Colon (tissue), 2 donors: ENCODE data around the gene BCL11B.

Source experiments
- FAIRE-seq: peaks from 2 replicates; lab custom pipeline; 2012; peaks lifted over from hg19 to GRCh38; lab: Jason Lieb, UNC
- donor health status: control.
- donor health status: control.

BCL11B gene

DNA sequence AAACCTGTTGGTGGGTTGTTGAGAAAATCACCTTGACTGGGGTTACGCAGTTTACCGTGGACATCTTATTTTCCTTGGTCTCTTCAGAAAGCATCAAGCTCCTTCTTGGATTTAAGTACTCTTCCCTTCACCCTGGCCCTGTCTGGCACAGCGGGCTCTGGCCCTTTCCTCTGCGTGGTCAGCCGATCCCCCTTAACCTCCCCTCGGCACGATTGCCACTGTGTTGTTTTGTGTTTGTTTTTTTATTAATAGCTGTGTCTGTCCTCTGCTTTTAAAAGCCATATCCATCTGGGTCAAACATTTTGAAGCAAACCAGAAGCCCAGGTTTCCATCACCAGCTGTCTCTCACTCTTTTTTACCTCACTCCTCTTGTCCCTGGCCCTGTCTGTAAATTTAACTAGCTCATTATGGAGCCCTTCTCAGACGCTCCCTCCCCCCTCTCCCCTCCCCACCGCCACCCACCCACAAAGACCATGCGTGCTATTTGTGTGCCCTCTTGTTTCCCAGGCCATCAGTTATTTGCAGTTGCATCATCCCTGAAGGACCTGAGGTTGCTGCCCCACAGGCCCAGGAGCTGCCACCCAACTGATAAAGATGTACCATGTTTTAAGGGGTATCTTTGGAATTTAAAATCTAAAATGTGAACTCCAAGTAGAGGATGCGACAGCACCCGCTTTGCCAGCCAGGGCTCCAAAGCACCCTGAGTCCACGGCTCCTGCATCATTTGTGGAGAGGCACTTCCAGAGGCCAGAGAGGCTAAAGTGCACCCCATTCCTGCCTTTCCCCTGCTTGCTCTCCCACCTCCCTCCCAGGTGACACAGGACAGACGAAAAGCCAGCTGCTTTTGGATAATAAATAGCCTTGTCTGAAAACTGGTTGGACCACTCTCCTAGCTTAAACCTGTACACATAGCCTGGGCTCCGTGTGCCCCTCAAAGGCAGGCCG lies 3.9 kb downstream of the BCL11B start:
- no peak for FAIRE-seq

DNA sequence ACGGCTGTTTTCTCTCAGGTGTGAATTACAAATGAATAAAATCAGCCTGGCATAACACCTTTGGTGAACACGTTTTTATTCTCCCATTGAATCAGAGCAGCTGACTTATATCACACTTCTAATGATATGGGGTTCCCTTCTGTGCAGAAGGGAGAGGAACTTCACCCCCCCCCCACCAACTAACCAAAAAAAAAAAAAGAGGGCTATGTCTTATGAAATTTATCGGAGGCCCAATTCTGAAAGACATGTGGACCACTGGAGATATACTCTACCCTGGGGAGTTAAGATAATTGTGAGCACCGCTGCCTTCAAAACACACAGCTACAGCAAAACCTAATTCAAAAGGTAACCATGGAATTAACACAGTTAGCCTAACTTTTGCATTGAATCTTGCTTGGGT lies 4.6 kb downstream of the BCL11B start:
- no peak for FAIRE-seq

GRCh38 chr14:99266181-99267178 lies 5.5 kb downstream of the BCL11B start:
- FAIRE-seq = no peak

GRCh38 chr14:99265571-99265970 lies 6.4 kb downstream of the BCL11B start:
- no peak for FAIRE-seq

- no peak for FAIRE-seq
These were observed 7.1 kb downstream of the BCL11B start for GRCh38 chr14:99264691-99265450.

- FAIRE-seq = no peak
These were observed 8.2 kb downstream of the BCL11B start for GRCh38 chr14:99263564-99264330.

DNA sequence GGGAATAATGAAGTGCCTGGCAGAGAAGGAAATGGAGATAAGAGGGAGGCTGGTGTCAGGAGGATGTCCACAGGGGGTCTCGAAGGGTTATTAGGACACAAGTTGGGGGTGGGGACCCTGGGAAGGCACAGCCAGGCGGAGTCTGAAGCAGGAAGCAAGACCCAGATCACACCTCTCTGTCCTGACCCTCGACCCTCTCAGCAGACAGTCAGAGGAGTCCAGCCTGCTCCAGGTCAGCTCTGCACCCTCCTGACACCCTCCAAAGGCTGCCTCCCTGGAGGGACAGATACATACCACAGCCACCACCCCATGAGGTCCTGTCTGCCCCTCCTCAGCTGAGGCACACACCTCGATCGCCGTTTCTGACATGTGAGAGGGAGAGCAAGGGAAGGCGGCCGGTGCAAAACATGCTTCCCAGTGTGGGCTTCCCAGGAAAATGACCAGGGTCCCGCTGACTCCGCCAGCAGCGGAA lies 9.0 kb downstream of the BCL11B start:
- FAIRE-seq = no peak

GRCh38 chr14:99261912-99262787 lies 9.8 kb downstream of the BCL11B start:
- no peak for FAIRE-seq

- FAIRE-seq = no peak
These were observed 11.1 kb downstream of the BCL11B start for GRCh38 chr14:99260587-99261551.

- no peak for FAIRE-seq
These were observed 11.9 kb downstream of the BCL11B start for GRCh38 chr14:99260116-99260515.

GRCh38 chr14:99258876-99259726 lies 12.9 kb downstream of the BCL11B start:
- no peak for FAIRE-seq

DNA sequence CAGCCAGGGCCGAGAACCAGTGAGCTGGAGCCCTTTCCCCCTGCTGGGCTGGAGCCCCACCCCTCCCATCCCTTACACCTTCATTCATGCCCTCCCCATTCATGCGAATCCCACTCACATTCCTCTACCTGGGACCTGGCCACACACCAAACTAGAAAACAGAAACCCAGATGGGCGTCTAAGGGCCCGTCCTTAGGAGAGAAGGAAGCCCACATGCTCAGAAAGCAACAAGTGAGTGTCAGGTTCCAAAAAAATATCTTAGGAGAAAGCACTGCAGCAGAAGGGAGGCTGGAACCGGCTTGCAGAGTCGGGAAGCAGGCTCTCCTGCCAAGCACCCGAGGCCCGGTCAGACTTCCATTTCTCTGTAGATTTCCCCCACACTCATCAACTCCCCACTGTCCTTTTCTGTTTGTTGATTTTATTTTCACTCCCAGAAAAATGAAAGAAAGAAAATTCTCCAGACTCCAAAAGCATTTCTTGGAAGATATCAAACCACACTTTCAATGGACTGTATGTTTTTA lies 13.6 kb downstream of the BCL11B start:
- FAIRE-seq = no peak

DNA sequence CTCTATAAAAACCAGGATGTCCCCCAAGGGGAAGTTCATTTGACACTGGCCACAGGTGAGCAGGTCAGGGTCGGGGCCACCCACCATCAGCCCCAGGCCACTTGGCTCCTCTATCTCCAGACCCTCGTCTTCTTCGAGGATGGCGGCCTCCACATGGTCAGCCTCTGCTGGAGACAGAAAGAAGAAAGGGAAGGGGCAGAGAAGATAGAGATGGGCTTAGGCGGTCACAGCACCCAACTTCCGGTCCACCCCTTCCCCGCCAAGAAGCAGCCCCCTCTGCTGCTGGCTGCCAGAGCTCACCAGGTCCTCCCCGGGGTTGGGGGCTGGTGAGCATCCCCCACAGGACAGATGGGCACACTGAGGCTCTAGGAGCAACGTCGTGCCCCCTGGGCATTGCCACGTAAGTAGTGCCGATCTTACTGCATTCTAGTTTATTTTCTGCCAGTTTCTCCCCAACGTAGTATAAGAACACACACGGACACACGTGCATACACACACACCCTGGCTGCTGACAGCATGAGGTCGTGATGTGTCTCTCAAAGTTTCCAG lies 14.2 kb downstream of the BCL11B start:
- no peak for FAIRE-seq

DNA sequence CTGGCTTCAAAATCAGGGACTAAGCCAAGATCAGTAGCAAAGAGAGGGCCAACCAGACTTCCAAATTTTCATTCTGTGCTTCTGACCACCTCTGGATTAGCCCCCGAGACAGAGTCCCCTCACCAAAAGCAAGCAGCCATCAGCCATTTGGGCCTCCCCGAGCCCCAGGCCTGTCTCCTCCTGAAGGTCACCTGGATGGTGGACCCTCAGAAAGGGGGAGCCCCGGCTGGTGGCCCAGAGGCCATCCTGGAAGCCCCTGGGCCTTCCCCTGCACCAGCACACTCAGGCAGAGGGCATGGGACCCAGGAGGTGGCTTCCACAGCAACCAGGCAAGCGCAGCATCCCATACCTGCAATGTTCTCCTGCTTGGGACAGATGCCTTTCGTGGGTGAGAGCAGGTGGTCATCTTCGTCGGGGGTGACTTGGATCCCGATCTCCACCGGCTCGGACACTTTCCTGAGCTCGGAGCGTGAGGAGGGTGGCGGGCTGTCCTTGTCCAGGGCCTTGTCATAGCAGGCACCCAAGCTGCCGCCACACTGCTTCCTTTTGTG lies 14.8 kb downstream of the BCL11B start:
- FAIRE-seq = no peak

DNA sequence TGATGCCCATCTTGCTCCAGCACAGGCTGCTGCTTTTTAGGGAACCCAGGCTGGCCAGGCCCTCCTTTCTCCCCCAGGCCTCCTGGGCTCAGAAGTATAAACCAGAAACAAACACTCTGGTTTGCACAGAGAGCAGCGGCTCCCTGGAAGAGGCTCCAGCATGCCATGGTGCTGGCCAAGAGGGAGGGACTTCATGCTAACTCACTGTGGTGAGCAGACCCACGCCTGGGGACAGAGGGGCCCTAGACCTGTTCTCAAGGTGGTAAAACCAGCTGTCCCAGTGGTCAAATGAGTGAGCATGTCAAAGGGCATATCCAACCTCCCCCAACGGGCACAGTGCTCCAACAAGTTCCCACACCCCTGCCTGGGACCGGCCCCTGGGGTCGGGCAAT lies 15.5 kb downstream of the BCL11B start:
- no peak for FAIRE-seq

DNA sequence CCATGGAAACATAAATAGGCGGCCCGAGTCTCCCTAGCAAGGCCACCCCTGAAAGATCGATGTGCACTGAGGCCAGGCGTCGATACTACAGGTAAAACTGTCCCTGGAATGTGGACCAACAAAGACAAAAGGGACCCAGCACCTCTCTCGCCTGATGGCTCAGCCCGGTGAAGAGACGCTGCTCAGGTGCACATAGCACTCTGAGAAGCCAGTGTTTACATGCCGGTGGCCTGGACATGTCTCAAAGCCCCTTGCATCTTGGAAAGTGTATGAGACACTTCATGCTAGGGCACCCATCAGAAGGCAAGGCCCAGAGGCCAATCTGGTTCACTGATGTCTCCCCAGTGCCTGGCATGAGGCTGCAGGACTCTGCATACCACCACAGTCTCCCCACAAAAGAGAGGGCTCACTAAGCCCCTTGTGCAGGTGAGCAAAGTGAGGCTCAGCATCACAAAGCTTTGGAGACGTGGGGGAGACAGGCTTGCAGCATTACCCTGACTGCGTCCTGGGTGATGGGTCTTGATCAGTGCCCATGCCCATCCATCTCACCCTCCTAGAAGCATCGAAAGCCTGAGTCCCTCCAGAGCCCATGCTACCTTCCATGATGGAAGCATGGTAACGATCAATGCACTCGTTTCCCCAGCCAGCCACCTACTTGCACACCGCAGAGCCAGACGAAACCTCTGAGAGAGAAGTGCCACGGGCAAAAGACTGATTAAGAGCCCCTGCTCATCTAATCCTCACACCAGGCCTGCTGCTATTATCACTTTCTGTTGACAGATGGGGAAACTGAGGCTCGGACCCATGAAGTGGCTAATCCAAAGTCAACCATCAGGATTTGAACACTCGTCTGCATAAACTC lies 16.1 kb downstream of the BCL11B start:
- FAIRE-seq = no peak
